Erythroblast (primary cell): Measurements from ENCODE around the gene PRSS36.
"Not testable (repeated sequence)": the region's sequence is repeated elsewhere in the genome, so short reads cannot be mapped to it uniquely, and the experiment has no call there.

ENCODE experiments used
- GATA1 ChIP-seq: IDR thresholded peaks from 2 replicates; pipeline ENCODE4 v1.6.1; 2011; ENCODE audit warnings: low read depth, mild to moderate bottlenecking, control low read depth, low read length, moderate library complexity
- POLR2A ChIP-seq: IDR thresholded peaks from 2 replicates; pipeline ENCODE4 v1.6.1; 2011; ENCODE audit warnings: mild to moderate bottlenecking, low read length

- TF ChIP-seq POLR2A, GATA1: not testable (repeated sequence)
Measured at GRCh38 chr16:31144418-31144817, 5.4 kb downstream of the PRSS36 start.
